CD4-positive, alpha-beta T cell (primary cell): ENCODE measurements around the gene GARS1. TPM values are rescaled to one million over a fixed set of nuclear protein-coding genes. Genes with fewer than 3 reads are reported as not detected.

Experiments
- ATAC-seq: fragments of 200-7000 bp; cut with Tn5 transposase; one replicate; pipeline ENCODE4 v1.10.0; 2022; ENCODE audit warnings: mild to moderate bottlenecking; ENCODE audit not compliant: poor library complexity
- CTCF ChIA-PET: fragments of 350-600 bp; sonication (Branson Sonifier 250); formaldehyde crosslinking; loops from one replicate; lab custom pipeline; 2021; ENCODE audit warnings: antibody characterized with exemption, inconsistent platforms; lab: Charles Lee
- POLR2A ChIA-PET: fragments of 350-600 bp; sonication (Branson Sonifier 250); formaldehyde crosslinking; loops from one replicate; lab custom pipeline; 2021; ENCODE audit warnings: antibody characterized with exemption, inconsistent platforms; lab: Charles Lee
- DNase-seq, 14 experiments: peaks; one replicate each; pipeline ENCODE4 v3.0.0-alpha.2; 2013 to 2020; ENCODE audit warnings: mixed read lengths in 2 of 14
- H3K27ac ChIP-seq, 2 donors: one replicate each; pipeline versions ENCODE4 v1.5.1 to v1.7.0; 2013; ENCODE audit warnings: low read length in 2 of 2, low read depth in 1 of 2, mild to moderate bottlenecking in 1 of 2
- H3K27me3 ChIP-seq, 2 experiments: 1 replicate in 1 of 2; 2 replicates in 1 of 2; pipeline versions ENCODE4 v1.6.1 to v1.7.0; 2013; ENCODE audit warnings: low read length in 2 of 2, control low read depth in 1 of 2, mild to moderate bottlenecking in 1 of 2, moderate library complexity in 1 of 2; ENCODE audit not compliant: insufficient read depth in 2 of 2, control insufficient read depth in 1 of 2
- H3K36me3 ChIP-seq: one replicate; pipeline ENCODE4 v1.6.1; 2013; ENCODE audit warnings: low read length, control low read depth; ENCODE audit not compliant: insufficient read depth
- H3K4me1 ChIP-seq: one replicate; pipeline ENCODE4 v1.6.1; 2013; ENCODE audit warnings: low read length, control low read depth; ENCODE audit not compliant: insufficient read depth
- H3K4me3 ChIP-seq: one replicate; pipeline ENCODE4 v1.5.1; 2013; ENCODE audit warnings: mild to moderate bottlenecking, low read length, moderate library complexity
- H3K9me3 ChIP-seq, 2 experiments: 1 replicate in 1 of 2; 2 replicates in 1 of 2; pipeline versions ENCODE4 v1.6.1 to v1.7.0; 2013; ENCODE audit warnings: low read length in 2 of 2, mild to moderate bottlenecking in 2 of 2, control low read depth in 1 of 2, moderate library complexity in 1 of 2; ENCODE audit not compliant: control insufficient read depth in 1 of 2, insufficient read depth in 1 of 2
- H3K27ac Mint-ChIP-seq: one replicate; pipeline ENCODE4 v1.8.0; 2020; ENCODE audit warnings: mixed read lengths
- H3K27me3 Mint-ChIP-seq: one replicate; pipeline ENCODE4 v1.8.0; 2021; ENCODE audit warnings: mixed read lengths
- H3K36me3 Mint-ChIP-seq: one replicate; pipeline ENCODE4 v1.8.0; 2021; ENCODE audit warnings: low read depth, mixed read lengths
- H3K4me1 Mint-ChIP-seq: one replicate; pipeline ENCODE4 v1.8.0; 2021; ENCODE audit warnings: low read depth, mixed read lengths
- H3K4me3 Mint-ChIP-seq: one replicate; pipeline ENCODE4 v1.8.0; 2020; ENCODE audit warnings: mild to moderate bottlenecking, mixed read lengths
- H3K9me3 Mint-ChIP-seq: one replicate; pipeline ENCODE4 v1.8.0; 2020; ENCODE audit warnings: mixed read lengths
- CTCF ChIP-seq: fragments of 200-600 bp; IDR thresholded peaks from one replicate; pipeline ENCODE4 v1.8.0; 2022; ENCODE audit warnings: antibody characterized with exemption, mild to moderate bottlenecking
- intact Hi-C, 2 experiments: fragments of 100-400 bp; cut with DNase I in 1 of 2; cut with micrococcal nuclease in 1 of 2; formaldehyde crosslinking; loops; one replicate each; pipeline versions ENCODE4 v1.15.1 to v1.9.0; 2023 to 2025; cut with DNase I, micrococcal nuclease
- total RNA-seq, 174 experiments: library from RNA in 2 of 174; stranded (reverse) in 2 of 174; gene quantifications; one replicate each; pipeline ENCODE4 v1.2.3 and lab custom pipeline; 2021 to 2026

GARS1 gene
- total RNA-seq, 2 experiments from 2014 or later, result 127 to 132 TPM

GRCh38 chr7:30583181-30583580, 11.5 kb upstream of the GARS1 start:
- no peak for ATAC-seq
- Histone ChIP-seq H3K36me3 (peaks cover 63% of the 10 kb centered on the region), H3K27ac (no peak overlapping the region), H3K4me3 (no peak overlapping the region), H3K4me1 (no peaks in the 10 kb centered on the region), H3K9me3 (no peaks in the 10 kb centered on the region), H3K27me3 (no peaks in the 10 kb centered on the region)
- Mint-ChIP-seq H3K27me3 (no peaks in the 10 kb centered on the region), H3K4me1 (no peaks in the 10 kb centered on the region), H3K4me3 (no peak overlapping the region), H3K27ac (no peak overlapping the region), H3K9me3 (no peaks in the 10 kb centered on the region), H3K36me3 (peaks cover 85% of the 10 kb centered on the region)
- intact Hi-C loops, result no loop called here
- POLR2A ChIA-PET, result no interaction called here
- CTCF ChIA-PET, result no interaction called here
- no peak for DNase-seq
- TF ChIP-seq CTCF, result no peak

- TF ChIP-seq CTCF, result no peak
- CTCF ChIA-PET, result no interaction called here
Observed at GRCh38 chr7:30584415-30584814, 10.3 kb upstream of the GARS1 start.

GRCh38 chr7:30584965-30585364, 9.7 kb upstream of the GARS1 start:
- Histone ChIP-seq H3K27ac (no peak overlapping the region), H3K4me3 (no peak overlapping the region), H3K4me1 (no peaks in the 10 kb centered on the region), H3K36me3 (peaks cover 47% of the 10 kb centered on the region), H3K9me3 (no peaks in the 10 kb centered on the region), H3K27me3 (no peaks in the 10 kb centered on the region)
- no peaks in the 10 kb centered on the region for H3K27me3 Mint-ChIP-seq
- no peak overlapping the region for H3K4me3 Mint-ChIP-seq
- intact Hi-C loops, result no loop called here
- ChIA-PET CTCF (no interaction called here), POLR2A (no interaction called here)
- H3K9me3 Mint-ChIP-seq, result no peaks in the 10 kb centered on the region
- no peak overlapping the region for H3K27ac Mint-ChIP-seq
- ATAC-seq, result no peak
- no peak for DNase-seq
- peaks cover 17% of the 10 kb centered on the region for H3K4me1 Mint-ChIP-seq
- peaks cover 76% of the 10 kb centered on the region for H3K36me3 Mint-ChIP-seq
- TF ChIP-seq CTCF, result no peak

More at GRCh38 chr7:30584415-30584814, 10.3 kb upstream of the GARS1 start:
- intact Hi-C loops, result no loop called here
- Mint-ChIP-seq H3K4me3 (no peak overlapping the region), H3K36me3 (peaks cover 78% of the 10 kb centered on the region), H3K9me3 (no peaks in the 10 kb centered on the region), H3K4me1 (peaks cover 11% of the 10 kb centered on the region), H3K27ac (no peak overlapping the region), H3K27me3 (no peaks in the 10 kb centered on the region)
- Histone ChIP-seq H3K4me1 (no peaks in the 10 kb centered on the region), H3K27me3 (no peaks in the 10 kb centered on the region), H3K36me3 (peaks cover 50% of the 10 kb centered on the region), H3K9me3 (no peaks in the 10 kb centered on the region), H3K4me3 (no peak overlapping the region), H3K27ac (no peak overlapping the region)
- no peak for ATAC-seq
- POLR2A ChIA-PET, result no interaction called here
- DNase-seq, result no peak
